ENCODE results near the gene RPL13. TPM values are rescaled to one million over a fixed set of nuclear protein-coding genes. Genes with fewer than 3 reads are reported as not detected.
A peak's percentile ranks its signal among the peaks of the same experiment; 100 is the strongest.

RPL13 gene
- total and polyA plus RNA-seq, 9 of the 15 experiments (the other 6 are each of a cell fraction or from before 2014, with no cell fraction given), result 227 to 6,042 (median 1,633) TPM

GRCh38 chr16:89530401-89531381 is 29.8 kb upstream of the RPL13 start:
- intact Hi-C loops (cut with micrococcal nuclease), result no loop called here
- no peak overlapping the region for H3K4me3 ChIP-seq

DNA sequence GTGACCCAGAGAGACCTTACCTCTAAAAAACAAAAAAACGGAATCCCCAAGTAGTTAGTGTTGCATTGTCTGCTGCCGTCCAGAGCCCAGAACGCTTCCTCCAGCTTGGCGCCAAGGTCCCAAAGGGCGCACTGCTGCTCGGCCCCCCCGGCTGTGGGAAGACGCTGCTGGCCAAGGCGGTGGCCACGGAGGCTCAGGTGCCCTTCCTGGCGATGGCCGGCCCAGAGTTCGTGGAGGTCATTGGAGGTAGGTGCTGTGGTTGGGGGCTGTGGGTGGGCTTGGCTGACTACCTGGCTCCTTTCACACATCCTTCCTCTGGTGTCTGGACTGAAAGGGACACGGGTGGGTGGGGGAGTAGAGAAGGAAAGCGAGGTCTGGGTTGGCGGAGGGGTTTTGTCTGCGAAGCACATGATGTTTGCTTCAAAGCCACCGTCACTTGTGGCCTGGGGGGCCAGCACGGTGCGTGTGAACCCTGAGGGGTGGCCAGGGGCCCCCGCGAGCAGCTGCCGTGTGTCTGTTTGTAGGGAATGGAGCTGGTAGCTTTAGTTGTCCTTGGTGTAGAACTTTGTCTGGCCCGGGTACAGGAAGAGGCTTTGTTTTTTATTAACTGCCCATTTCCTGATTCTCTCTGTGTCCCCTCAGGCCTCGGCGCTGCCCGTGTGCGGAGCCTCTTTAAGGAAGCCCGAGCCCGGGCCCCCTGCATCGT is 28.5 kb upstream of the RPL13 start:
- H3K9me1 ChIP-seq (ENCODE audit: control insufficient read depth, insufficient read depth, low read length), result no peaks in the 10 kb centered on the region
- DNase-seq (ENCODE audit: extremely low read depth in 1 of 4, low spot score in 3 of 4) (no peak), ATAC-seq (no peak), FAIRE-seq (no peak)
- H3K9ac ChIP-seq (ENCODE audit: insufficient read depth in 1 of 2, low read depth in 2 of 2, low read length in 2 of 2), result 0 out of 4 replicates have a peak overlapping the region, but pooled peaks of 1 of the 2 experiments have one; percentile 8
- no peak overlapping the region for H2AFZ ChIP-seq (ENCODE audit: low read depth, low read length)
- CTCF ChIA-PET (ENCODE audit: low intra/inter-chr PET ratio), result no interaction called here
- H3K27me3 ChIP-seq (ENCODE audit: control insufficient read depth in 2 of 2, insufficient read depth in 2 of 2, low read length in 2 of 2), result no peaks in the 10 kb centered on the region
- H3K4me1 ChIP-seq (replicated peaks in 1 of 2; ENCODE audit: control insufficient read depth in 2 of 2, insufficient read depth in 2 of 2, low read length in 2 of 2), result peaks cover 0 to 1% of the 10 kb centered on the region in 2 experiments; a peak in 1 of 5 replicates
- intact Hi-C loops (cut with micrococcal nuclease) (no loop called here), in situ Hi-C loops (cut with MboI) (no loop called here)
- no TSS peak for BruUV-seq (replicated peaks)
- no peaks in the 10 kb centered on the region for H3K9me3 ChIP-seq (replicated peaks; ENCODE audit: control insufficient read depth, insufficient read depth, low read depth, low read length)
- POLR2A ChIA-PET, result interaction anchor here (1.7 kb wide), 1 partner anchor 24 kb away, joined by 6 read pairs; the partner anchor contains the start of gene SPG7
- no peak overlapping the region for H3K4me3 ChIP-seq
- peaks cover 87% of the 10 kb centered on the region for H3K36me3 ChIP-seq (ENCODE audit: control insufficient read depth, insufficient read depth, low read length)
- no peak overlapping the region for H3K27ac ChIP-seq (ENCODE audit: extremely low read depth, low read depth, low read length)
- TF ChIP-seq POLR2G (IDR thresholded peaks at IDR 0.05; ENCODE audit: low read depth, low read length), result peak; percentile 52; the same call in 1 of the 2 replicates
- TF ChIP-seq ZBTB17 (CRISPR knock-in tag; IDR thresholded peaks at IDR 0.05), result no peak
- TF ChIP-seq ZNF184 (CRISPR knock-in tag; IDR thresholded peaks at IDR 0.05), result 0 out of 2 replicates have a peak, but pooled peaks have one; percentile 16
- no peaks in the 10 kb centered on the region for H4K20me1 ChIP-seq (replicated peaks; ENCODE audit: control insufficient read depth, insufficient read depth, low read length)
- no peaks in the 10 kb centered on the region for H3K79me2 ChIP-seq (ENCODE audit: control insufficient read depth, insufficient read depth, low read length)
- 97% methylated on average over 27 of the region's 31 CpGs for WGBS (ENCODE audit: insufficient coverage, low coverage, missing lambda C conversion rate)
- no peak overlapping the region for H3K4me2 ChIP-seq (ENCODE audit: insufficient read depth, low read length)

More at GRCh38 chr16:89530401-89531381, 29.8 kb upstream of the RPL13 start:
- H2AFZ ChIP-seq (ENCODE audit: low read depth, low read length), result no peak overlapping the region
- H3K4me2 ChIP-seq (ENCODE audit: insufficient read depth, low read length), result no peak overlapping the region
- H3K79me2 ChIP-seq (ENCODE audit: control insufficient read depth, insufficient read depth, low read length), result no peaks in the 10 kb centered on the region
- H3K9ac ChIP-seq (ENCODE audit: insufficient read depth in 1 of 2, low read depth in 2 of 2, low read length in 2 of 2), result no peak overlapping the region
- no peaks in the 10 kb centered on the region for H3K9me3 ChIP-seq (replicated peaks; ENCODE audit: control insufficient read depth, insufficient read depth, low read depth, low read length)
- peaks cover 94% of the 10 kb centered on the region for H3K36me3 ChIP-seq (ENCODE audit: control insufficient read depth, insufficient read depth, low read length)
- H3K9me1 ChIP-seq (ENCODE audit: control insufficient read depth, insufficient read depth, low read length), result no peaks in the 10 kb centered on the region
- in situ Hi-C loops (cut with MboI), result no loop called here
- no peak for TF ChIP-seq POLR2B (IDR thresholded peaks at IDR 0.05; ENCODE audit: low read depth, partially characterized antibody)
- TF ChIP-seq HSF4 (CRISPR knock-in tag; IDR thresholded peaks at IDR 0.05; ENCODE audit: borderline replicate concordance), result no peak
- peak; percentile 30; the same call in 1 of the 2 replicates for TF ChIP-seq POLR2G (IDR thresholded peaks at IDR 0.05; ENCODE audit: low read depth, low read length)
- WGBS (ENCODE audit: insufficient coverage, low coverage, missing lambda C conversion rate), result 95% methylated on average over 32 of the region's 37 CpGs
- no peak overlapping the region for H3K27ac ChIP-seq (ENCODE audit: extremely low read depth, low read depth, low read length)
- no peak for DNase-seq (ENCODE audit: extremely low read depth in 1 of 4, low spot score in 3 of 4)
- no peak for FAIRE-seq
- H3K4me1 ChIP-seq (replicated peaks in 1 of 2; ENCODE audit: control insufficient read depth in 2 of 2, insufficient read depth in 2 of 2, low read length in 2 of 2), result no peaks in the 10 kb centered on the region
- ChIA-PET CTCF (ENCODE audit: low intra/inter-chr PET ratio) (no interaction called here), POLR2A (no interaction called here)
- BruUV-seq (replicated peaks), result no TSS peak
- no peaks in the 10 kb centered on the region for H3K27me3 ChIP-seq (ENCODE audit: control insufficient read depth in 2 of 2, insufficient read depth in 2 of 2, low read length in 2 of 2)
- no peaks in the 10 kb centered on the region for H4K20me1 ChIP-seq (replicated peaks; ENCODE audit: control insufficient read depth, insufficient read depth, low read length)
- ATAC-seq, result no peak
